ENCODE results near the gene PDE1C. TPM values are rescaled to one million over a fixed set of nuclear protein-coding genes. Genes with fewer than 3 reads are reported as not detected.
"Not testable (repeated sequence)": the region's sequence is repeated elsewhere in the genome, so short reads cannot be mapped to it uniquely, and the experiment has no call there.

Gene PDE1C
- total and polyA plus RNA-seq, 5 donors from 2014 or later, result not detected

DNA sequence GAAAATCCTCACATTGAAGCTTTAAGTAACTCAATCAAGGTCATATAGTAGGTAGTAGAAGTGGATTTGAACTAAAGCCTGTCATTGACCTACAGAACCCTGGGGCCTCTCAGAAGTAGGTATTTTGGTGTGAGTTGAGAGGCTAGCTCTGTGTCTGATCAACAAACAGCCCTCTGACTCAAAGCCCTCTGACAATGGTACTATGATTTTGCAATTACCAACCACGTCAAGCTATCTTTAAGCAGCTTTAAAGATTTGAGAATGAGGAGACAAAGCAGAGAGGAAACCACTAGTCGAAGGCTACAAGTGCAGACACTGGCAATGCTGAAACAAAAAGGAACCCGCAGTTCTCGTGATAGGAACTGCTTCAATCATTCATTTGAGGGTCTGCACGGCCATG, 19.0 kb upstream of the PDE1C start:
- Histone ChIP-seq H3K27me3 (ENCODE audit: control insufficient read depth, insufficient read depth, low read length) (no peaks in the 10 kb centered on the region), H3K27ac (ENCODE audit: insufficient read depth, low read length, poor library complexity, severe bottlenecking) (no peak overlapping the region), H3K4me3 (ENCODE audit: low read depth, low read length) (no peak overlapping the region), H3K4me1 (ENCODE audit: control insufficient read depth, insufficient read depth, low read length, poor library complexity, severe bottlenecking) (no peaks in the 10 kb centered on the region), H3K36me3 (ENCODE audit: control insufficient read depth, insufficient read depth, low read length) (no peaks in the 10 kb centered on the region), H3K9me3 (ENCODE audit: control insufficient read depth in 2 of 2, low read length in 2 of 2) (no peaks in the 10 kb centered on the region)
- no peaks in the 10 kb centered on the region for H3K27me3 Mint-ChIP-seq
- ATAC-seq (ENCODE audit: low read depth in 2 of 2) (no peak), DNase-seq (no peak)
- H3K4me3 Mint-ChIP-seq, result no peak overlapping the region
- no peaks in the 10 kb centered on the region for H3K36me3 Mint-ChIP-seq
- H3K4me1 Mint-ChIP-seq, result no peaks in the 10 kb centered on the region
- H3K9me3 Mint-ChIP-seq, result peaks cover 0 to 2% (median 0%) of the 10 kb centered on the region in 7 donors
- no peak overlapping the region for H3K27ac Mint-ChIP-seq

DNA sequence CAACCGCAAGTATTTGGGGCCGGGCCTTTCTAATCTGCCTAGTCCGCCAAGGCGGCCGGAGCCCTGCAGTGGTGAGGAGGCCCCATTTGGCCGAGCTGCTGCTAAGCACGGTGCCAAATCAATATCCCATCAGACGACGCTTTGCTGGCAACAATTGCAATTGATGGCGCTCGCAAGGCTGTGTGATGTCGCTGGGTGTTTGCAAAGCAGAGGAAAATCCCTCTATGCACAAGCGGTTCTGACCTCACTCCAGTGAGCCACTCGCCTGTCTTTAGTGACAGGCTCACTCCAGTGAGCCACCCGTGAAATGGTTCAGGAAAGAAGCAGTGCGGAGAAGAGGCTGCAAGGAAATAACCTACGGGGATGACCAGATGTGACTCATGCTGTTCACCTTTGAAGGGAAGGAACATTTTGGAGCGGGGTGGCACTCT, 18.3 kb upstream of the PDE1C start:
- Mint-ChIP-seq H3K4me3 (no peak overlapping the region), H3K9me3 (peaks cover 0 to 2% (median 0%) of the 10 kb centered on the region in 7 donors), H3K27me3 (no peaks in the 10 kb centered on the region), H3K4me1 (no peaks in the 10 kb centered on the region), H3K27ac (no peak overlapping the region), H3K36me3 (no peaks in the 10 kb centered on the region)
- ATAC-seq (ENCODE audit: low read depth in 2 of 2) (no peak), DNase-seq (no peak)
- Histone ChIP-seq H3K36me3 (ENCODE audit: control insufficient read depth, insufficient read depth, low read length) (no peaks in the 10 kb centered on the region), H3K27ac (ENCODE audit: insufficient read depth, low read length, poor library complexity, severe bottlenecking) (no peak overlapping the region), H3K4me3 (ENCODE audit: low read depth, low read length) (no peak overlapping the region), H3K27me3 (ENCODE audit: control insufficient read depth, insufficient read depth, low read length) (no peaks in the 10 kb centered on the region), H3K9me3 (ENCODE audit: control insufficient read depth in 2 of 2, low read length in 2 of 2) (no peaks in the 10 kb centered on the region), H3K4me1 (ENCODE audit: control insufficient read depth, insufficient read depth, low read length, poor library complexity, severe bottlenecking) (no peaks in the 10 kb centered on the region)

GRCh38 chr7:32079510-32079909, 9.3 kb upstream of the PDE1C start:
- Histone ChIP-seq H3K9me3 (ENCODE audit: control insufficient read depth in 2 of 2, low read length in 2 of 2) (no peaks in the 10 kb centered on the region), H3K27ac (ENCODE audit: insufficient read depth, low read length, poor library complexity, severe bottlenecking) (no peak overlapping the region), H3K4me1 (ENCODE audit: control insufficient read depth, insufficient read depth, low read length, poor library complexity, severe bottlenecking) (no peaks in the 10 kb centered on the region), H3K4me3 (ENCODE audit: low read depth, low read length) (no peak overlapping the region), H3K27me3 (ENCODE audit: control insufficient read depth, insufficient read depth, low read length) (no peaks in the 10 kb centered on the region), H3K36me3 (ENCODE audit: control insufficient read depth, insufficient read depth, low read length) (no peaks in the 10 kb centered on the region)
- Mint-ChIP-seq H3K27ac (no peak overlapping the region), H3K4me1 (no peaks in the 10 kb centered on the region), H3K4me3 (no peak overlapping the region), H3K36me3 (no peaks in the 10 kb centered on the region), H3K9me3 (peaks cover 0 to 9% (median 1%) of the 10 kb centered on the region in 7 donors), H3K27me3 (no peaks in the 10 kb centered on the region)
- ATAC-seq (ENCODE audit: low read depth in 2 of 2), result no peak
- no peak for DNase-seq

GRCh38 chr7:32078824-32079223, 8.6 kb upstream of the PDE1C start:
- H3K9me3 Mint-ChIP-seq, result peaks cover 0 to 10% (median 1%) of the 10 kb centered on the region in 7 donors
- no peaks in the 10 kb centered on the region for H3K27me3 Mint-ChIP-seq
- ATAC-seq (ENCODE audit: low read depth in 2 of 2), result no peak
- H3K36me3 Mint-ChIP-seq, result no peaks in the 10 kb centered on the region
- H3K4me1 Mint-ChIP-seq, result no peaks in the 10 kb centered on the region
- H3K4me1 ChIP-seq (ENCODE audit: control insufficient read depth, insufficient read depth, low read length, poor library complexity, severe bottlenecking), result no peaks in the 10 kb centered on the region
- H3K27ac Mint-ChIP-seq, result no peak overlapping the region
- no peak overlapping the region for H3K4me3 Mint-ChIP-seq
- H3K9me3 ChIP-seq (ENCODE audit: control insufficient read depth in 2 of 2, low read length in 2 of 2), result no peaks in the 10 kb centered on the region
- H3K4me3 ChIP-seq (ENCODE audit: low read depth, low read length), result no peak overlapping the region
- no peak overlapping the region for H3K27ac ChIP-seq (ENCODE audit: insufficient read depth, low read length, poor library complexity, severe bottlenecking)
- H3K36me3 ChIP-seq (ENCODE audit: control insufficient read depth, insufficient read depth, low read length), result no peaks in the 10 kb centered on the region
- H3K27me3 ChIP-seq (ENCODE audit: control insufficient read depth, insufficient read depth, low read length), result no peaks in the 10 kb centered on the region
- DNase-seq, result no peak

GRCh38 chr7:32077806-32078205, 7.6 kb upstream of the PDE1C start:
- no peak overlapping the region for H3K27ac ChIP-seq (ENCODE audit: insufficient read depth, low read length, poor library complexity, severe bottlenecking)
- Mint-ChIP-seq H3K36me3 (no peaks in the 10 kb centered on the region), H3K27me3 (peaks cover 2% of the 10 kb centered on the region), H3K27ac (no peak overlapping the region), H3K4me3 (no peak overlapping the region), H3K4me1 (no peaks in the 10 kb centered on the region), H3K9me3 (peaks cover 0 to 10% (median 1%) of the 10 kb centered on the region in 7 donors)
- H3K4me1 ChIP-seq (ENCODE audit: control insufficient read depth, insufficient read depth, low read length, poor library complexity, severe bottlenecking), result no peaks in the 10 kb centered on the region
- H3K36me3 ChIP-seq (ENCODE audit: control insufficient read depth, insufficient read depth, low read length), result no peaks in the 10 kb centered on the region
- ATAC-seq (ENCODE audit: low read depth in 2 of 2) (no peak), DNase-seq (no peak)
- no peaks in the 10 kb centered on the region for H3K27me3 ChIP-seq (ENCODE audit: control insufficient read depth, insufficient read depth, low read length)
- H3K4me3 ChIP-seq (ENCODE audit: low read depth, low read length), result no peak overlapping the region
- no peaks in the 10 kb centered on the region for H3K9me3 ChIP-seq (ENCODE audit: control insufficient read depth in 2 of 2, low read length in 2 of 2)

- not testable (repeated sequence) for H3K9me3 ChIP-seq (ENCODE audit: control insufficient read depth in 2 of 2, low read length in 2 of 2); H3K36me3 Mint-ChIP-seq; H3K4me1 Mint-ChIP-seq; ATAC-seq (ENCODE audit: low read depth in 2 of 2); H3K27ac Mint-ChIP-seq; H3K4me3 Mint-ChIP-seq; H3K36me3 ChIP-seq (ENCODE audit: control insufficient read depth, insufficient read depth, low read length); DNase-seq; H3K27ac ChIP-seq (ENCODE audit: insufficient read depth, low read length, poor library complexity, severe bottlenecking); H3K27me3 ChIP-seq (ENCODE audit: control insufficient read depth, insufficient read depth, low read length); H3K4me3 ChIP-seq (ENCODE audit: low read depth, low read length); H3K4me1 ChIP-seq (ENCODE audit: control insufficient read depth, insufficient read depth, low read length, poor library complexity, severe bottlenecking)
- Mint-ChIP-seq H3K27me3 (peaks cover 10% of the 10 kb centered on the region), H3K9me3 (peaks cover 0 to 15% (median 1%) of the 10 kb centered on the region in 7 donors)
Measured at GRCh38 chr7:32076802-32077201, 6.6 kb upstream of the PDE1C start.

DNA sequence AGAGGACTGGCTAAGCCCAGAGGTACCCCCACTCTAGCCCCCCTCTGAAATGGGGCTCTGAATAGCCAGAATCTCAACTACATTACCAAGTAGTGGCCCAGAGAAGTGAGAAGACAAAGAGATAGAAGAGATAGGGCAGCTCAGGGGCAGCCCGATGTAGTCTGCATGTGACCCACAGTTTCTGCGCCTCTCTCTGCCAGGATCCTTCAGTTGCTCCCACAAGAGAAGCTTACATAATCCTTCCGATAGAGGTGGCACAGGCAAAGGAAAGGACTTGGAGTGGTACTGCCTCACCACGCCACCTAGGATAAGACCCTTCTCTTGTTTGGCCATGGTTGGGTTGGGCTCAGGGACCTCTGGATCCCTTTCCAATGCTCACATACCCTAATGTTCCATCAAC, 5.4 kb upstream of the PDE1C start:
- Histone ChIP-seq H3K4me1 (ENCODE audit: control insufficient read depth, insufficient read depth, low read length, poor library complexity, severe bottlenecking) (no peaks in the 10 kb centered on the region), H3K27ac (ENCODE audit: insufficient read depth, low read length, poor library complexity, severe bottlenecking) (no peak overlapping the region), H3K9me3 (ENCODE audit: control insufficient read depth in 2 of 2, low read length in 2 of 2) (no peaks in the 10 kb centered on the region), H3K27me3 (ENCODE audit: control insufficient read depth, insufficient read depth, low read length) (no peaks in the 10 kb centered on the region), H3K4me3 (ENCODE audit: low read depth, low read length) (no peak overlapping the region), H3K36me3 (ENCODE audit: control insufficient read depth, insufficient read depth, low read length) (no peaks in the 10 kb centered on the region)
- DNase-seq, result no peak
- ATAC-seq (ENCODE audit: low read depth in 2 of 2), result no peak
- Mint-ChIP-seq H3K27me3 (peaks cover 14% of the 10 kb centered on the region), H3K9me3 (peaks cover 0 to 15% (median 1%) of the 10 kb centered on the region in 7 donors), H3K4me1 (no peaks in the 10 kb centered on the region), H3K4me3 (no peak overlapping the region), H3K27ac (no peak overlapping the region), H3K36me3 (no peaks in the 10 kb centered on the region)

- Histone ChIP-seq H3K4me3 (ENCODE audit: low read depth, low read length) (no peak overlapping the region), H3K4me1 (ENCODE audit: control insufficient read depth, insufficient read depth, low read length, poor library complexity, severe bottlenecking) (no peaks in the 10 kb centered on the region), H3K27me3 (ENCODE audit: control insufficient read depth, insufficient read depth, low read length) (no peaks in the 10 kb centered on the region), H3K9me3 (ENCODE audit: control insufficient read depth in 2 of 2, low read length in 2 of 2) (no peaks in the 10 kb centered on the region), H3K36me3 (ENCODE audit: control insufficient read depth, insufficient read depth, low read length) (no peaks in the 10 kb centered on the region), H3K27ac (ENCODE audit: insufficient read depth, low read length, poor library complexity, severe bottlenecking) (no peak overlapping the region)
- Mint-ChIP-seq H3K4me1 (no peaks in the 10 kb centered on the region), H3K27ac (no peak overlapping the region), H3K9me3 (peaks cover 0 to 13% (median 1%) of the 10 kb centered on the region in 7 donors), H3K27me3 (peaks cover 15% of the 10 kb centered on the region), H3K36me3 (no peaks in the 10 kb centered on the region), H3K4me3 (no peak overlapping the region)
- no peak for DNase-seq
- no peak for ATAC-seq (ENCODE audit: low read depth in 2 of 2)
Measured at GRCh38 chr7:32074787-32075585, 4.8 kb upstream of the PDE1C start.

All from CD4-positive, CD25-positive, alpha-beta regulatory T cell (primary cell).